Psoas muscle (tissue), 8 donors: Measurements from ENCODE around the gene GVQW3. TPM values are rescaled to one million over a fixed set of nuclear protein-coding genes. Genes with fewer than 3 reads are reported as not detected.
A peak's percentile ranks its signal among the peaks of the same experiment; 100 is the strongest.

Source experiments
- ATAC-seq, 4 donors: fragments of 200-7000 bp; cut with Tn5 transposase; one replicate each; pipeline ENCODE4 v1.9.1; 2020; ENCODE audit warnings: moderate library complexity in 3 of 4, mild to moderate bottlenecking in 2 of 4
- DNase-seq, 2 donors: peaks; one replicate each; pipeline ENCODE4 v3.0.0-alpha.2; 2020
- H3K27ac ChIP-seq: fragments of 200-600 bp; one replicate; pipeline ENCODE4 v1.8.0; 2022
- H3K27me3 ChIP-seq, 3 donors: fragments of 200-600 bp in 1 of 3; one replicate each; pipeline versions ENCODE4 v1.6.1 to v1.8.0; 2013 to 2022; ENCODE audit warnings: low read length in 2 of 3, mild to moderate bottlenecking in 2 of 3, moderate library complexity in 1 of 3; ENCODE audit not compliant: insufficient read depth in 3 of 3
- H3K36me3 ChIP-seq, 2 donors: fragments of 200-600 bp in 1 of 2; one replicate each; pipeline versions ENCODE4 v1.6.1 to v1.8.0; 2013 to 2022; ENCODE audit warnings: low read depth in 1 of 2, mild to moderate bottlenecking in 1 of 2, moderate library complexity in 1 of 2; ENCODE audit not compliant: insufficient read depth in 1 of 2
- H3K4me1 ChIP-seq: fragments of 200-600 bp; one replicate; pipeline ENCODE4 v1.8.0; 2022
- H3K4me3 ChIP-seq: fragments of 200-600 bp; one replicate; pipeline ENCODE4 v1.8.0; 2022; ENCODE audit warnings: mild to moderate bottlenecking
- H3K9me3 ChIP-seq: fragments of 200-600 bp; one replicate; pipeline ENCODE4 v1.8.0; 2022
- WGBS, 3 donors: extraction: QIAGEN DNeasy Blood & Tissue Kit; methylation state at CpG; one replicate each; pipeline versions ENCODE4 v1.1.6 to v1.1.7; 2013; 5-methylcytosine and 5-hydroxymethylcytosine counted together
- intact Hi-C, 2 donors: fragments of 100-400 bp; cut with DNase I; formaldehyde crosslinking; loops; one replicate each; pipeline versions ENCODE4 v1.11.0 to v1.14.2; 2022
- polyA plus RNA-seq, 3 donors: library from polyadenylated mRNA; stranded (reverse); fragments of 200-250 nt; gene quantifications; one replicate each; pipeline ENCODE4 v1.2.3, GENCODE V29; 2013
- total RNA-seq, 4 donors: library from RNA; stranded (reverse); fragmentation: NEBNext Ultra II Directional in 2 of 4; extraction: Animal tissue kit (Norgen Biotek cat#: 25700) in 2 of 4; gene quantifications; one replicate each; pipeline versions ENCODE4 v1.2.1 to v1.2.4, GENCODE V29; 2021 to 2023
- TF ChIP-seq, protein P1 (sequence below): fragments of 200-600 bp; IDR thresholded peaks from one replicate; pipeline ENCODE4 v1.8.0; 2022; ENCODE audit warnings: antibody characterized with exemption
- donor health status: healthy with polysubstance abuse.
- donor health status: DM: no; HTN: no; CAD: no; lungs with moderate emphysema.
- donor health status: Bipolar disorder and iron deficiency.
- donor health status: healthy.
- donor health status: DM: yes; HTN: yes; CAD: no.
- donor health status: DM: no; HTN: no; CAD: no.
- donor health status: DM: no; HTN: no; CAD: no.
- donor health status: DM: yes; HTN: yes; CAD: no.

GVQW3 gene
- total and polyA plus RNA-seq, 7 donors, result 0.17 to 2.7 (median 0.48) TPM

GRCh38 chr11:76379807-76380158 is 1.3 kb upstream of the GVQW3 start:
- intact Hi-C loops, result loop anchor here in 1 of 2 donors (2.0 kb wide), 1 partner anchor 65 kb away; the partner anchor contains the start of gene EMSY
- Histone ChIP-seq H3K4me1 (peaks cover 39% of the 10 kb centered on the region), H3K27me3 (no peaks in the 10 kb centered on the region), H3K27ac (peak overlapping the region; percentile 84), H3K36me3 (peaks cover 0 to 2% of the 10 kb centered on the region in 2 donors), H3K9me3 (no peaks in the 10 kb centered on the region), H3K4me3 (peak overlapping the region; percentile 90)
- TF ChIP-seq, protein P1, sequence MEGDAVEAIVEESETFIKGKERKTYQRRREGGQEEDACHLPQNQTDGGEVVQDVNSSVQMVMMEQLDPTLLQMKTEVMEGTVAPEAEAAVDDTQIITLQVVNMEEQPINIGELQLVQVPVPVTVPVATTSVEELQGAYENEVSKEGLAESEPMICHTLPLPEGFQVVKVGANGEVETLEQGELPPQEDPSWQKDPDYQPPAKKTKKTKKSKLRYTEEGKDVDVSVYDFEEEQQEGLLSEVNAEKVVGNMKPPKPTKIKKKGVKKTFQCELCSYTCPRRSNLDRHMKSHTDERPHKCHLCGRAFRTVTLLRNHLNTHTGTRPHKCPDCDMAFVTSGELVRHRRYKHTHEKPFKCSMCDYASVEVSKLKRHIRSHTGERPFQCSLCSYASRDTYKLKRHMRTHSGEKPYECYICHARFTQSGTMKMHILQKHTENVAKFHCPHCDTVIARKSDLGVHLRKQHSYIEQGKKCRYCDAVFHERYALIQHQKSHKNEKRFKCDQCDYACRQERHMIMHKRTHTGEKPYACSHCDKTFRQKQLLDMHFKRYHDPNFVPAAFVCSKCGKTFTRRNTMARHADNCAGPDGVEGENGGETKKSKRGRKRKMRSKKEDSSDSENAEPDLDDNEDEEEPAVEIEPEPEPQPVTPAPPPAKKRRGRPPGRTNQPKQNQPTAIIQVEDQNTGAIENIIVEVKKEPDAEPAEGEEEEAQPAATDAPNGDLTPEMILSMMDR, result no peak
- 22 to 25% (median 23%) methylated on average over 6 of the region's 6 CpGs for WGBS, 3 donors
- ATAC-seq (no peak), DNase-seq (no peak)

DNA sequence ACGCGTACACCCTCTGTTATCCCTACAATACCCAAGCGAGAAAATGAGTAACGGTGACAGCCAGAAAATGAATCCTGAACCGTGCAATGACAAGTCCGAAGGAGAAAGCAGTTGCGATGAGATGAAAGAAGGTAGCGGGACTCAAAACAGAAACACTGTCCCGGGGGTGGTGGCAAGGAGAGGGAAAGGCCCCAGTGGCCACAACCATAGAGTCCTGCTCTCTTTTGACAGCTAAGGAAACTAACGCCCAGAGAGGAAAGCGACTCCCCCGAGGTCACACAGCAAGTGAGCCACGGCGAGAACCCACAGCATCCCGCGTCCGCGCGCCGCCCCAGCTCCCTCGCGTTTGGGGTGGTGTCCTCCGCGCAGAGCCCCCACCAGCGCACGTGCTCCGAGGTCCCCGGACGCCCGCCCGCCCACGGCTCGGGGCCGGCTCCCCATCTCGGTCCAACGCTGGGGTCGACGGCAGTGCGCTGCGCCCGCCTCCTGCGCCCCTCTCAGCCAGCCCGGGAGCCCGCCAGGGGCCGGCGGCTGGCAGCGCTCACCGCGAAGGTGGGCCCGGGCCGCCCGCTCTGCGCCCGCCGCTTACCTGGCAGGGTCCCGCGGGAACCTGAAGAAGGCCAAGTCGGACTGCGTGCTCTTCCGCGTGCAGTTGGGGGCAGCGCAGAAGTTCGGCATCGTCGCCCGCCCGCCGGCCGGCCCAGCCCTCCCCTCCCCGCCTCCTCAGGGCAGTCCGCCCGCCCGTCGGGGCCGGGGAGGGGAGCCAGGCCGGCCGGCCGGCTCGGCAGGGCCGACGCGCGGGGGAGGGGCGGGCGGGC is 755 bp upstream of the GVQW3 start:
- 0 to 1% (median 0%) methylated on average over 40 to 72 of the region's 85 CpGs for WGBS, 3 donors

GRCh38 chr11:76382209-76382608 is 1.1 kb downstream of the GVQW3 start:
- ATAC-seq, result no peak
- H3K9me3 ChIP-seq, result no peaks in the 10 kb centered on the region
- H3K27me3 ChIP-seq, result no peaks in the 10 kb centered on the region
- DNase-seq, result no peak
- intact Hi-C loops, result loop anchor here in 1 of 2 donors (1.0 kb wide), 1 partner anchor 62 kb away; no protein-coding TSS in a partner anchor
- H3K4me1 ChIP-seq, result peaks cover 31% of the 10 kb centered on the region
- H3K4me3 ChIP-seq, result peak overlapping the region; percentile 90
- TF ChIP-seq, protein P1, result no peak
- H3K36me3 ChIP-seq, result peaks cover 0 to 3% of the 10 kb centered on the region in 2 donors
- 79 to 87% (median 83%) methylated on average over 6 of the region's 6 CpGs for WGBS, 3 donors
- H3K27ac ChIP-seq, result no peak overlapping the region

More for the DNA sequence above, 755 bp upstream of the GVQW3 start:
- Histone ChIP-seq H3K36me3 (peaks cover 0 to 3% of the 10 kb centered on the region in 2 donors), H3K9me3 (no peaks in the 10 kb centered on the region), H3K4me3 (peak overlapping the region; percentile 90), H3K27me3 (no peaks in the 10 kb centered on the region), H3K4me1 (peaks cover 35% of the 10 kb centered on the region), H3K27ac (peak overlapping the region; percentile 84)
- DNase-seq (peak; percentile 48 to 72), ATAC-seq (peak in 3 of 4 donors; percentile 2 to 4 (median 3))
- intact Hi-C loops, result loop anchor here in 1 of 2 donors (2.0 kb wide), 1 partner anchor 64 kb away; the partner anchor contains the start of gene EMSY
- TF ChIP-seq, protein P1, result no peak

GRCh38 chr11:76385903-76386302 is 4.8 kb downstream of the GVQW3 start:
- DNase-seq (no peak), ATAC-seq (no peak)
- WGBS, 3 donors, result 71 to 86% (median 79%) methylated on average over 5 of the region's 5 CpGs
- intact Hi-C loops, result no loop called here
- peaks cover 13% of the 10 kb centered on the region for H3K4me1 ChIP-seq
- peaks cover 0 to 3% of the 10 kb centered on the region in 2 donors for H3K36me3 ChIP-seq
- H3K27me3 ChIP-seq, result no peaks in the 10 kb centered on the region
- H3K4me3 ChIP-seq, result no peak overlapping the region
- no peak overlapping the region for H3K27ac ChIP-seq
- TF ChIP-seq, protein P1, result no peak
- no peaks in the 10 kb centered on the region for H3K9me3 ChIP-seq
